H1 (cell line): Measurements from ENCODE around the gene PDLIM3. TPM values are rescaled to one million over a fixed set of nuclear protein-coding genes. Genes with fewer than 3 reads are reported as not detected.

Experiments
- ASH2L ChIP-seq: fragments of 200-600, 300-600 bp; sonication (generic); IDR thresholded peaks from one replicate; pipeline ENCODE4 v1.7.1; 2017; ENCODE audit warnings: low read length
- polyA plus RNA-seq, 7 experiments: library from polyadenylated mRNA; depleted of rRNA in 3 of 7; stranded (reverse) in 5 of 7; unstranded in 2 of 7; fragments of >200 nt in 5 of 7; fragments of 200-250 nt in 2 of 7; gene quantifications; 1 replicate in 5 of 7; 2 replicates in 1 of 7; 4 replicates in 1 of 7; pipeline versions ENCODE4 v1.2.1 to v1.2.3, GENCODE V29; 2011 to 2013; ENCODE audit warnings: missing spikeins in 2 of 7, mixed read lengths in 2 of 7
- total RNA-seq: library from RNA; stranded (reverse); fragmentation: NEBNext Ultra II Directional; extraction: Animal tissue kit (Norgen Biotek cat#: 25700); gene quantifications from 2 replicates; pipeline ENCODE4 v1.2.1, GENCODE V29; 2021

The PDLIM3 gene
- total and polyA plus RNA-seq, 2 of the 8 experiments (the other 6 are each of a cell fraction or from before 2014, with no cell fraction given): 7.6 to 8.1 TPM

- no peak for TF ChIP-seq ASH2L
- TF ChIP-seq, all 59 proteins: peak for 0
These were observed 34.7 kb downstream of the PDLIM3 start (continued) for GRCh38 chr4:185500576-185500975.
